GM12878 (cell line): ENCODE measurements around the gene CCT6B. TPM values are rescaled to one million over a fixed set of nuclear protein-coding genes. Genes with fewer than 3 reads are reported as not detected.

Source experiments
- ATAC-seq: fragments of 200-7000 bp; cut with Tn5 transposase; 3 replicates; pipeline ENCODE4 v1.9.1; 2020; ENCODE audit warnings: mild to moderate bottlenecking, moderate library complexity
- BruUV-seq: library from RNA; stranded (reverse); fragments of 400-500 nt; replicated peaks from 2 replicates; lab custom pipeline; 2021; lab: Mats Ljungman, UMichigan
- CTCF ChIA-PET: fragments of 300-600 bp; sonication (Branson Sonifier 250); formaldehyde crosslinking; extraction: SDS; loops from one replicate; lab custom pipeline; 2021; ENCODE audit warnings: inconsistent platforms; lab: Yijun Ruan, JAX
- POLR2A ChIA-PET: fragments of 350-600 bp; formaldehyde crosslinking; extraction: SDS; loops from one replicate; lab custom pipeline; 2021; ENCODE audit warnings: inconsistent platforms; lab: Charles Lee
- RAD21 ChIA-PET: fragments of 300-600 bp; sonication (Branson Sonifier 250); formaldehyde crosslinking; loops from one replicate; lab custom pipeline; 2023; ENCODE audit warnings: antibody characterized with exemption; ENCODE audit not compliant: unreplicated experiment; lab: Charles Lee
- SMC1A ChIA-PET: fragments of 300-600 bp; sonication (Branson Sonifier 250); formaldehyde crosslinking; loops from one replicate; lab custom pipeline; 2023; ENCODE audit not compliant: unreplicated experiment, uncharacterized antibody; lab: Charles Lee
- DNase-seq: peaks from one replicate; pipeline ENCODE4 v3.0.0-alpha.2; 2011; ENCODE audit warnings: low read depth, low spot score
- FAIRE-seq: peaks from 3 replicates; lab custom pipeline; 2011; peaks lifted over from hg19 to GRCh38; lab: Jason Lieb, UNC
- H2AFZ ChIP-seq: 2 replicates; pipeline ENCODE4 v1.6.0; 2011; ENCODE audit warnings: low read depth, low read length, control low read depth; ENCODE audit not compliant: control insufficient read depth
- H3K27ac ChIP-seq: 2 replicates; pipeline ENCODE4 v1.5.1; 2011; ENCODE audit warnings: control low read depth; ENCODE audit not compliant: control insufficient read depth, insufficient read depth
- H3K27me3 ChIP-seq, 2 experiments: replicated peaks in 1 of 2; 2 replicates each; pipeline versions ENCODE4 v1.6.0 to v1.6.1; 2011; ENCODE audit warnings: low read length in 1 of 2; ENCODE audit not compliant: control insufficient read depth in 2 of 2, insufficient read depth in 2 of 2
- H3K36me3 ChIP-seq, 2 experiments: 2 replicates each; pipeline ENCODE4 v1.5.1; 2011; ENCODE audit warnings: low read length in 1 of 2; ENCODE audit not compliant: control insufficient read depth in 2 of 2, insufficient read depth in 2 of 2
- H3K4me1 ChIP-seq: 2 replicates; pipeline ENCODE4 v1.6.1; 2011; ENCODE audit warnings: mild to moderate bottlenecking, low read length, moderate library complexity, mixed read lengths; ENCODE audit not compliant: control insufficient read depth, insufficient read depth
- H3K4me2 ChIP-seq: 2 replicates; pipeline ENCODE4 v1.6.0; 2011; ENCODE audit warnings: control low read depth; ENCODE audit not compliant: control insufficient read depth, insufficient read depth
- H3K4me3 ChIP-seq: fragments of 200-600 bp; sonication (generic); 2 replicates; pipeline ENCODE4 v1.5.1; 2016
- H3K79me2 ChIP-seq: 2 replicates; pipeline ENCODE4 v1.6.0; 2011; ENCODE audit warnings: low read length; ENCODE audit not compliant: control insufficient read depth, insufficient read depth
- H3K9ac ChIP-seq: 2 replicates; pipeline ENCODE4 v1.8.0; 2011; ENCODE audit warnings: low read length, control low read depth, mixed read lengths; ENCODE audit not compliant: control insufficient read depth, insufficient read depth
- H3K9me3 ChIP-seq: replicated peaks from 3 replicates; pipeline ENCODE4 v1.5.1; 2011; ENCODE audit warnings: mild to moderate bottlenecking, low read length; ENCODE audit not compliant: control insufficient read depth, insufficient read depth
- H4K20me1 ChIP-seq: 2 replicates; pipeline ENCODE4 v1.6.0; 2011; ENCODE audit not compliant: control insufficient read depth, insufficient read depth
- BCL11A ChIP-seq: IDR thresholded peaks from 2 replicates; pipeline ENCODE4 v1.6.1; 2011; ENCODE audit warnings: low read depth, low read length
- CREM ChIP-seq: IDR thresholded peaks from 2 replicates; pipeline ENCODE4 v1.6.1; 2014; ENCODE audit warnings: antibody characterized with exemption, low read depth
- EGR1 ChIP-seq, 2 experiments: IDR thresholded peaks; 1 replicate in 1 of 2; 2 replicates in 1 of 2; pipeline ENCODE4 v1.6.1; 2011 to 2012; ENCODE audit warnings: low read depth in 2 of 2, low read length in 2 of 2, borderline replicate concordance in 1 of 2, mild to moderate bottlenecking in 1 of 2, moderate library complexity in 1 of 2
- ETV6 ChIP-seq, 2 experiments: fragments of 450-650 bp in 1 of 2; IDR thresholded peaks in 1 of 2; conservative IDR thresholded peaks in 1 of 2; 2 replicates each; pipeline ENCODE4 v1.6.1; 2014; ENCODE audit warnings: antibody characterized with exemption in 1 of 2, borderline replicate concordance in 1 of 2, low read depth in 1 of 2, mild to moderate bottlenecking in 1 of 2, moderate library complexity in 1 of 2
- MEF2B ChIP-seq: fragments of 450-650 bp; IDR thresholded peaks from 2 replicates; pipeline ENCODE4 v1.6.1; 2018; ENCODE audit warnings: mild to moderate bottlenecking, moderate library complexity; ENCODE audit not compliant: partially characterized antibody, poor library complexity, severe bottlenecking
- PAX5 ChIP-seq: IDR thresholded peaks from 2 replicates; pipeline ENCODE4 v1.6.1; 2011; ENCODE audit warnings: low read depth, low read length, borderline replicate concordance
- RAD51 ChIP-seq: fragments of 450-650 bp; IDR thresholded peaks from 2 replicates; pipeline ENCODE4 v1.6.1; 2016; ENCODE audit warnings: moderate library complexity, mild to moderate bottlenecking, inconsistent platforms
- SMC3 ChIP-seq: IDR thresholded peaks from 2 replicates; pipeline ENCODE4 v1.6.1; 2011; ENCODE audit warnings: low read length, improper control_type of control experiment, borderline replicate concordance
- STAT3 ChIP-seq: IDR thresholded peaks from 2 replicates; pipeline ENCODE4 v1.6.1; 2011; ENCODE audit warnings: low read depth, low read length, improper control_type of control experiment
- YY1 ChIP-seq: IDR thresholded peaks from 2 replicates; pipeline ENCODE4 v1.6.1; 2011; ENCODE audit warnings: low read depth, mild to moderate bottlenecking, low read length
- WGBS: methylation state at CpG from one replicate; pipeline ENCODE4 v1.1.6; 2016; ENCODE audit warnings: low lambda C conversion rate; ENCODE audit not compliant: insufficient replicate concordance, insufficient coverage; ENCODE audit errors: missing lambda C conversion rate; 5-methylcytosine and 5-hydroxymethylcytosine counted together
- in situ Hi-C: fragments of 300-500 bp; cut with MboI; formaldehyde crosslinking; loops from 9 replicates; pipeline ENCODE4 v1.14.3; 2018; ENCODE audit warnings: mixed read lengths
- intact Hi-C: fragments of 100-400 bp; cut with micrococcal nuclease; formaldehyde crosslinking; loops from one replicate; pipeline ENCODE4 v1.14.2; 2022; ENCODE audit not compliant: unreplicated experiment
- polyA plus RNA-seq, 11 experiments: library from polyadenylated mRNA; depleted of rRNA in 4 of 11; unstranded in 6 of 11; stranded (reverse) in 5 of 11; fragments of >200 nt; fragmentation: Nextera tagmentation in 4 of 11; fragmentation: Illumina TruSeq in 1 of 11; extraction: Ambion mirVana in 4 of 11; extraction: Trizol in 1 of 11; gene quantifications; 1 replicate in 1 of 11; 2 replicates in 10 of 11; pipeline versions ENCODE4 v1.2.1 to v1.2.3, GENCODE V29; 2011 to 2016; ENCODE audit warnings: inconsistent platforms in 2 of 11, missing spikeins in 2 of 11, low read depth in 1 of 11
- total RNA-seq, 4 experiments: library from RNA; depleted of rRNA in 3 of 4; stranded (reverse); fragments of >200 nt in 3 of 4; fragmentation: Illumina TruSeq in 1 of 4; extraction: Trizol in 1 of 4; gene quantifications; 2 replicates each; pipeline versions ENCODE4 v1.2.1 to v1.2.3, GENCODE V29; 2013 to 2021
- TF ChIP-seq, protein P1 (sequence below): fragments of 450-650 bp; IDR thresholded peaks from 2 replicates; pipeline ENCODE4 v1.6.1; 2017; ENCODE audit warnings: mild to moderate bottlenecking, low read depth, inconsistent platforms; ENCODE audit not compliant: poor library complexity, severe bottlenecking
- TF ChIP-seq, protein P2 (sequence below): IDR thresholded peaks from 2 replicates; pipeline ENCODE4 v1.6.1; 2011; ENCODE audit warnings: borderline replicate concordance, low read depth, mild to moderate bottlenecking, moderate library complexity, mixed read lengths, low read length; ENCODE audit not compliant: insufficient read depth; ENCODE audit errors: extremely low read length
- TF ChIP-seq, protein P3 (sequence below): fragments of 450-650 bp; conservative IDR thresholded peaks from 2 replicates; pipeline ENCODE4 v1.6.1; 2017; ENCODE audit warnings: mild to moderate bottlenecking, moderate library complexity
- TF ChIP-seq, protein P4 (sequence below): fragments of 450-650 bp; IDR thresholded peaks from 2 replicates; pipeline ENCODE4 v1.6.1; 2014; ENCODE audit warnings: mild to moderate bottlenecking

The CCT6B gene
- total and polyA plus RNA-seq, 10 of the 15 experiments (the other 5 are each of a cell fraction or from before 2014, with no cell fraction given) = 1.6 to 6.1 (median 2.6) TPM

DNA sequence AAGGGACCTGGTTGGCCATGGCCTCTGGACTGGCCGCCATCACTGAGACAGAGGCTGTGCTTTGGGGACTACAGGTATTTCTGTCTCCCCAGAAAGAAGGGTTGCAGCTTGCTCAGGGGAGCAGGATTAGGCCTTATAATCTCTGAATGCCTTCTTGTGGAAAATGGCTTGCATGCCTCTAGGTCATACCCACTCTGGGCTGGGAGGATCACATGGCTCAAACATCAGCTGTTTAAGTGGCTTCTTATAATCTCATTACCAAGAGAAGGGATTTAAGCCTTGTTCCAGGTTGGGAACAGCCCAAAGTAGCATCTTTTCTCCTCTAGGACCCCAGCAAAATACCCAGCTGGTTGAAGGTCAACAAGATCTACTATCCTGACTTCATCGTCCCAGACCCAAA, 38.2 kb upstream of the CCT6B start (continued):
- TF ChIP-seq, protein P1, sequence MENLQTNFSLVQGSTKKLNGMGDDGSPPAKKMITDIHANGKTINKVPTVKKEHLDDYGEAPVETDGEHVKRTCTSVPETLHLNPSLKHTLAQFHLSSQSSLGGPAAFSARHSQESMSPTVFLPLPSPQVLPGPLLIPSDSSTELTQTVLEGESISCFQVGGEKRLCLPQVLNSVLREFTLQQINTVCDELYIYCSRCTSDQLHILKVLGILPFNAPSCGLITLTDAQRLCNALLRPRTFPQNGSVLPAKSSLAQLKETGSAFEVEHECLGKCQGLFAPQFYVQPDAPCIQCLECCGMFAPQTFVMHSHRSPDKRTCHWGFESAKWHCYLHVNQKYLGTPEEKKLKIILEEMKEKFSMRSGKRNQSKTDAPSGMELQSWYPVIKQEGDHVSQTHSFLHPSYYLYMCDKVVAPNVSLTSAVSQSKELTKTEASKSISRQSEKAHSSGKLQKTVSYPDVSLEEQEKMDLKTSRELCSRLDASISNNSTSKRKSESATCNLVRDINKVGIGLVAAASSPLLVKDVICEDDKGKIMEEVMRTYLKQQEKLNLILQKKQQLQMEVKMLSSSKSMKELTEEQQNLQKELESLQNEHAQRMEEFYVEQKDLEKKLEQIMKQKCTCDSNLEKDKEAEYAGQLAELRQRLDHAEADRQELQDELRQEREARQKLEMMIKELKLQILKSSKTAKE = no peak
- TF ChIP-seq, protein P2, sequence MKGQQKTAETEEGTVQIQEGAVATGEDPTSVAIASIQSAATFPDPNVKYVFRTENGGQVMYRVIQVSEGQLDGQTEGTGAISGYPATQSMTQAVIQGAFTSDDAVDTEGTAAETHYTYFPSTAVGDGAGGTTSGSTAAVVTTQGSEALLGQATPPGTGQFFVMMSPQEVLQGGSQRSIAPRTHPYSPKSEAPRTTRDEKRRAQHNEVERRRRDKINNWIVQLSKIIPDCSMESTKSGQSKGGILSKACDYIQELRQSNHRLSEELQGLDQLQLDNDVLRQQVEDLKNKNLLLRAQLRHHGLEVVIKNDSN = no peak
- TF ChIP-seq MEF2B (no peak), STAT3 (no peak), CREM (no peak)
- TF ChIP-seq, all 136 proteins: peak for 0

DNA sequence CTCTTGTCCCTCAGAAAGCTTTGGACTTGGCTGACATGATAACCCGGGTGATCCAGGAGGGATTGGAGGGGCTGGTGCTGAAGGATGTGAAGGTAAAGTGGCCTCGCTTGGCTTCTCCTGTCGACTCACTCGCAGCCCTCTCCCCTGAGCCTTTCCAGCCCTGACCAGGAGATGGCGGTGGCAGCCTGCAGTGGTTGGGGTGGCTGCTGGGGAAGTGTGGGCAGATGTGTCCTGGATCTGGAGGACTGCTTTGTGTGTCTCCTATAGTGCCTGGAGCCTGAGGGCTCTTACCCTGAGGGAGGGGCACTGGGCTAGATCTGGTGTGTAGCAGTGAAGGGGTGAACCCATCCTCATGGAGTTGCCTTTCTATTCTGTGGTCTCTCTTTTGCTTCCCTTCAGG, 36.9 kb upstream of the CCT6B start:
- no peak overlapping the region for H3K9ac ChIP-seq
- TF ChIP-seq YY1 = peak; percentile 62; the same call in 1 of the 2 replicates
- TF ChIP-seq, protein P3, sequence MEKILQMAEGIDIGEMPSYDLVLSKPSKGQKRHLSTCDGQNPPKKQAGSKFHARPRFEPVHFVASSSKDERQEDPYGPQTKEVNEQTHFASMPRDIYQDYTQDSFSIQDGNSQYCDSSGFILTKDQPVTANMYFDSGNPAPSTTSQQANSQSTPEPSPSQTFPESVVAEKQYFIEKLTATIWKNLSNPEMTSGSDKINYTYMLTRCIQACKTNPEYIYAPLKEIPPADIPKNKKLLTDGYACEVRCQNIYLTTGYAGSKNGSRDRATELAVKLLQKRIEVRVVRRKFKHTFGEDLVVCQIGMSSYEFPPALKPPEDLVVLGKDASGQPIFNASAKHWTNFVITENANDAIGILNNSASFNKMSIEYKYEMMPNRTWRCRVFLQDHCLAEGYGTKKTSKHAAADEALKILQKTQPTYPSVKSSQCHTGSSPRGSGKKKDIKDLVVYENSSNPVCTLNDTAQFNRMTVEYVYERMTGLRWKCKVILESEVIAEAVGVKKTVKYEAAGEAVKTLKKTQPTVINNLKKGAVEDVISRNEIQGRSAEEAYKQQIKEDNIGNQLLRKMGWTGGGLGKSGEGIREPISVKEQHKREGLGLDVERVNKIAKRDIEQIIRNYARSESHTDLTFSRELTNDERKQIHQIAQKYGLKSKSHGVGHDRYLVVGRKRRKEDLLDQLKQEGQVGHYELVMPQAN = no peak
- no peak for TF ChIP-seq ETV6 (conservative IDR thresholded peaks at IDR 0.05 in 1 of 2, IDR thresholded peaks at IDR 0.05 in 1 of 2; ENCODE audit: borderline replicate concordance in 1 of 2, low read depth in 1 of 2)
- TF ChIP-seq, protein P4, sequence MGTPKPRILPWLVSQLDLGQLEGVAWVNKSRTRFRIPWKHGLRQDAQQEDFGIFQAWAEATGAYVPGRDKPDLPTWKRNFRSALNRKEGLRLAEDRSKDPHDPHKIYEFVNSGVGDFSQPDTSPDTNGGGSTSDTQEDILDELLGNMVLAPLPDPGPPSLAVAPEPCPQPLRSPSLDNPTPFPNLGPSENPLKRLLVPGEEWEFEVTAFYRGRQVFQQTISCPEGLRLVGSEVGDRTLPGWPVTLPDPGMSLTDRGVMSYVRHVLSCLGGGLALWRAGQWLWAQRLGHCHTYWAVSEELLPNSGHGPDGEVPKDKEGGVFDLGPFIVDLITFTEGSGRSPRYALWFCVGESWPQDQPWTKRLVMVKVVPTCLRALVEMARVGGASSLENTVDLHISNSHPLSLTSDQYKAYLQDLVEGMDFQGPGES = no peak
- TF ChIP-seq PAX5 = 0 out of 2 replicates have a peak, but pooled peaks have one; percentile 41
- TF ChIP-seq RAD51 = no peak
- no peak for TF ChIP-seq CREM
- TF ChIP-seq EGR1 (IDR thresholded peaks at IDR 0.05; ENCODE audit: borderline replicate concordance in 1 of 2, low read depth in 2 of 2, low read length in 2 of 2) = no peak
- peak; percentile 99 for TF ChIP-seq SMC3
- no peak for TF ChIP-seq BCL11A
- TF ChIP-seq STAT3 = no peak

More for the DNA sequence above, 36.9 kb upstream of the CCT6B start:
- ChIA-PET SMC1A (interaction anchor here (0.8 to 7.2 kb wide), 7 partner anchors 10 to 119 kb away, joined by 3 to 101 read pairs (median 8); partner anchors contain the start of genes LIG3, RAD51D and RFFL), RAD21 (interaction anchor here (1.0 to 5.5 kb wide), 4 partner anchors 11 to 120 kb away, joined by 3 to 32 read pairs (median 4); partner anchors contain the start of genes RAD51D and RFFL), POLR2A (interaction anchor here (1.3 kb wide), 1 partner anchor 121 kb away, joined by 3 read pairs; no protein-coding TSS in a partner anchor), CTCF (interaction anchor here (0.7 to 9.8 kb wide), 12 partner anchors 17 to 120 kb away, joined by 3 to 149 read pairs (median 3); partner anchors contain the start of genes CCT6B, FNDC8, RAD51D and RFFL)
- ATAC-seq (peak; percentile 97), FAIRE-seq (peak; percentile 84), DNase-seq (peak; percentile 40)
- Histone ChIP-seq H3K27ac (no peak overlapping the region), H2AFZ (no peak overlapping the region), H3K79me2 (no peaks in the 10 kb centered on the region), H4K20me1 (no peaks in the 10 kb centered on the region), H3K4me1 (no peaks in the 10 kb centered on the region; the same call in 1 of the 2 replicates), H3K4me2 (no peak overlapping the region), H3K9me3 (no peaks in the 10 kb centered on the region), H3K4me3 (no peak overlapping the region), H3K36me3 (peaks cover 17 to 25% of the 10 kb centered on the region in 2 experiments; a peak in 3 of 4 replicates), H3K27me3 (no peaks in the 10 kb centered on the region)
- intact Hi-C loops = loop anchor here (1.0 kb wide), 3 partner anchors 65 to 120 kb away; partner anchors contain the start of gene RFFL
- no TSS peak for BruUV-seq
- WGBS = 15% methylated on average over 5 of the region's 5 CpGs
- in situ Hi-C loops = loop anchor here (5.0 kb wide), 2 partner anchors 94 to 119 kb away; partner anchors contain the start of gene RAD51D
